ENCODE results near the gene TOR2A.

- TF ChIP-seq POLR2A (IDR thresholded peaks at IDR 0.05) (no peak), POLR2AphosphoS5 (IDR thresholded peaks at IDR 0.05) (no peak), CTCF (IDR thresholded peaks at IDR 0.05) (no peak), EP300 (IDR thresholded peaks at IDR 0.05) (no peak)
Measured at GRCh38 chr9:127684576-127684975, 50.5 kb downstream of the TOR2A start.
